ENCODE data around the gene PRKAA1. TPM values are rescaled to one million over a fixed set of nuclear protein-coding genes. Genes with fewer than 3 reads are reported as not detected.

The PRKAA1 gene
- total and polyA plus RNA-seq, 2 of the 4 experiments (the other 2 are of a cell fraction): 47.7 to 94.1 TPM

DNA sequence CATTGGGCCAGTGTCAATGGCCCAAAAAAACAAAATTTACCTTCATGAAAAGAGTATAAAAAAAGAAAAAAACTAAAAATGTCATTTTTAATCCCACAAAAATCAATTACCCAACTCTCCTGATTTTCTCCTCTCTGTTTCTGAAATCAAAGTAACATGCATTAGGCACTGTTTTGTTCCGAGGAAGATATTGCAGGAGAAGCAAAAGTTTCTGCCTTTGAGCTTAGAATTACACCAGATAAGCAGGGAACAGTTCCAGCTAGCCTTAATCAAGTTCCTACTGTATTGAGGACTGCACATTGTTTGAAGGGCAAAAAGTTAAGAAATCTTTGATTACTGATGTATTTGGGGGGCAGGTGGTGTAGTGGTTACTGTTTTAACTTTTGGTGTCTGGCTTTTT is 1.1 kb upstream of the PRKAA1 start:
- no peaks in the 10 kb centered on the region for H3K9me3 ChIP-seq (ENCODE audit: control insufficient read depth, insufficient read depth, low read length)
- peaks cover 3% of the 10 kb centered on the region; the same call in 1 of the 2 replicates for H3K9me1 ChIP-seq (ENCODE audit: insufficient read depth, low read length)
- peaks cover 32% of the 10 kb centered on the region for H4K20me1 ChIP-seq (ENCODE audit: insufficient read depth, low read length)
- H4K5ac ChIP-seq (ENCODE audit: low read depth, low read length): peak overlapping the region; percentile 18
- in situ Hi-C loops (cut with MboI; ENCODE audit: low sequenced_read_pairs): no loop called here
- peak overlapping the region; percentile 64; the same call in 1 of the 2 replicates for H3K4ac ChIP-seq (ENCODE audit: low read depth, low read length)
- H3K4me2 ChIP-seq (ENCODE audit: low read depth, low read length): peak overlapping the region; percentile 64
- H3K23ac ChIP-seq (ENCODE audit: low read depth, low read length): peak overlapping the region; percentile 94
- peaks cover 2% of the 10 kb centered on the region for H3K36me3 ChIP-seq (ENCODE audit: control insufficient read depth, insufficient read depth, low read length)
- H2BK5ac ChIP-seq (ENCODE audit: low read depth, low read length, poor library complexity, severe bottlenecking): peak overlapping the region; percentile 87
- H3K56ac ChIP-seq (ENCODE audit: extremely low read depth, insufficient read depth, low read length): peak overlapping the region; percentile 66; the same call in 1 of the 2 replicates
- H3K4me1 ChIP-seq (ENCODE audit: control insufficient read depth, insufficient read depth, low read length): peaks cover 2% of the 10 kb centered on the region; the same call in 1 of the 2 replicates
- H2BK15ac ChIP-seq (ENCODE audit: low read depth, low read length): peak overlapping the region; percentile 45; the same call in 1 of the 3 replicates
- peak overlapping the region; percentile 63 for H3K27ac ChIP-seq (ENCODE audit: insufficient read depth, low read length)
- H3K18ac ChIP-seq (ENCODE audit: low read depth, low read length): peak overlapping the region; percentile 57
- intact Hi-C loops (cut with micrococcal nuclease): no loop called here
- WGBS, 2 experiments (ENCODE audit: extremely low coverage in 2 of 2, insufficient read length in 1 of 2): no CpG with 5 or more reads among the region's 1 CpG
- peak overlapping the region; percentile 59; the same call in 1 of the 2 replicates for H2AK5ac ChIP-seq (ENCODE audit: low read depth, low read length)
- DNase-seq (peak; percentile 33), ATAC-seq (ENCODE audit: low read depth) (no peak)
- no peaks in the 10 kb centered on the region for H3K27me3 ChIP-seq (ENCODE audit: control insufficient read depth, insufficient read depth, low read length)
- ChIA-PET CTCF (interaction anchor here (0.6 to 1.2 kb wide), 2 partner anchors 9 to 50 kb away, joined by 3 to 5 read pairs; no protein-coding TSS in a partner anchor), POLR2A (ENCODE audit: unreplicated experiment) (interaction anchor here (0.7 to 0.8 kb wide), 2 partner anchors 42 to 846 kb away, joined by 5 to 28 read pairs; no protein-coding TSS in a partner anchor)
- H2BK120ac ChIP-seq (ENCODE audit: low read depth, low read length): peak overlapping the region; percentile 68
- H3K14ac ChIP-seq (replicated peaks; ENCODE audit: low read depth, low read length): peak overlapping the region; percentile 88
- no TSS peak for BruUV-seq (replicated peaks)
- no peak overlapping the region for H2AFZ ChIP-seq (replicated peaks; ENCODE audit: low read length, poor library complexity)
- dilution Hi-C loops (cut with HindIII; ENCODE audit: low sequenced_read_pairs, unreplicated experiment): no loop called here
- no peak overlapping the region for H2AK9ac ChIP-seq (replicated peaks; ENCODE audit: low read depth, low read length, poor library complexity)
- H4K8ac ChIP-seq (ENCODE audit: low read depth in 2 of 2, low read length in 2 of 2): peak overlapping the region; percentile 4 to 60; a peak in 2 of 4 replicates
- no peak for TF ChIP-seq USF2 (IDR thresholded peaks at IDR 0.05; ENCODE audit: low read depth, low read length)
- no peak for TF ChIP-seq FOS (IDR thresholded peaks at IDR 0.05; ENCODE audit: low read depth, low read length)
- TF ChIP-seq SMC3 (IDR thresholded peaks at IDR 0.05; ENCODE audit: low read depth, low read length): no peak
- TF ChIP-seq MAFK (IDR thresholded peaks at IDR 0.05; ENCODE audit: low read depth, low read length): no peak
- TF ChIP-seq BHLHE40 (IDR thresholded peaks at IDR 0.05; ENCODE audit: low read depth, low read length): no peak
- no peak for TF ChIP-seq POLR2A (IDR thresholded peaks at IDR 0.05; ENCODE audit: low read depth, low read length)
- TF ChIP-seq MAZ (IDR thresholded peaks at IDR 0.05; ENCODE audit: borderline replicate concordance, low read depth, low read length): no peak
- TF ChIP-seq RAD21 (IDR thresholded peaks at IDR 0.05; ENCODE audit: low read length): no peak
- TF ChIP-seq RCOR1 (IDR thresholded peaks at IDR 0.05; ENCODE audit: insufficient replicate concordance, low read length): no peak
- no peak for TF ChIP-seq NFE2L2 (IDR thresholded peaks at IDR 0.05; ENCODE audit: low read depth, low read length)
- TF ChIP-seq, protein P1, sequence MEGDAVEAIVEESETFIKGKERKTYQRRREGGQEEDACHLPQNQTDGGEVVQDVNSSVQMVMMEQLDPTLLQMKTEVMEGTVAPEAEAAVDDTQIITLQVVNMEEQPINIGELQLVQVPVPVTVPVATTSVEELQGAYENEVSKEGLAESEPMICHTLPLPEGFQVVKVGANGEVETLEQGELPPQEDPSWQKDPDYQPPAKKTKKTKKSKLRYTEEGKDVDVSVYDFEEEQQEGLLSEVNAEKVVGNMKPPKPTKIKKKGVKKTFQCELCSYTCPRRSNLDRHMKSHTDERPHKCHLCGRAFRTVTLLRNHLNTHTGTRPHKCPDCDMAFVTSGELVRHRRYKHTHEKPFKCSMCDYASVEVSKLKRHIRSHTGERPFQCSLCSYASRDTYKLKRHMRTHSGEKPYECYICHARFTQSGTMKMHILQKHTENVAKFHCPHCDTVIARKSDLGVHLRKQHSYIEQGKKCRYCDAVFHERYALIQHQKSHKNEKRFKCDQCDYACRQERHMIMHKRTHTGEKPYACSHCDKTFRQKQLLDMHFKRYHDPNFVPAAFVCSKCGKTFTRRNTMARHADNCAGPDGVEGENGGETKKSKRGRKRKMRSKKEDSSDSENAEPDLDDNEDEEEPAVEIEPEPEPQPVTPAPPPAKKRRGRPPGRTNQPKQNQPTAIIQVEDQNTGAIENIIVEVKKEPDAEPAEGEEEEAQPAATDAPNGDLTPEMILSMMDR (conservative IDR thresholded peaks at IDR 0.05; ENCODE audit: low read depth, low read length): no peak
- TF ChIP-seq CHD1 (IDR thresholded peaks at IDR 0.05; ENCODE audit: low read depth, low read length): no peak
- no peak for TF ChIP-seq CEBPB (IDR thresholded peaks at IDR 0.05; ENCODE audit: low read depth, low read length)
- TF ChIP-seq RFX5 (IDR thresholded peaks at IDR 0.05; ENCODE audit: low read depth, low read length): no peak
- TF ChIP-seq MXI1 (IDR thresholded peaks at IDR 0.05; ENCODE audit: borderline replicate concordance, low read depth, low read length): no peak
- TF ChIP-seq ELK1 (IDR thresholded peaks at IDR 0.05; ENCODE audit: borderline replicate concordance, low read depth, low read length): no peak
- H4K91ac ChIP-seq (ENCODE audit: insufficient read depth, low read depth, low read length): peak overlapping the region; percentile 69
- peaks cover 0 to 26% of the 10 kb centered on the region in 2 experiments; a peak in 2 of 4 replicates for H3K79me1 ChIP-seq (ENCODE audit: low read depth in 1 of 2, low read length in 2 of 2)
- H2BK20ac ChIP-seq (ENCODE audit: low read depth, low read length): peak overlapping the region; percentile 59
- H3K4me3 ChIP-seq (ENCODE audit: insufficient read depth, low read depth, low read length): peak overlapping the region; percentile 85
- H3K9ac ChIP-seq (ENCODE audit: low read depth, low read length): peak overlapping the region; percentile 5
